HG03060 (cell line): ENCODE measurements around the gene FUT9.

ENCODE experiments used
- ATAC-seq: cut with Tn5 transposase; IDR thresholded peaks from one replicate; pipeline ENCODE4 v1.9.1; 2021; ENCODE audit warnings: low read depth, moderate number of reproducible peaks; ENCODE audit not compliant: unreplicated experiment

The FUT9 gene

GRCh38 chr6:96015518-96016333, at the start of gene FUT9:
FUT9 (plus strand) TSS chr6:96015974; CDS start chr6:96203156, 187,182 bp downstream.
- ATAC-seq, result no peak

- no peak for ATAC-seq
Observed at GRCh38 chr6:95967594-95967993, 48.2 kb upstream of the FUT9 start.

- ATAC-seq, result no peak
Observed at GRCh38 chr6:95973976-95974375, 41.8 kb upstream of the FUT9 start.

- ATAC-seq, result no peak
Observed at GRCh38 chr6:95978230-95978629, 37.5 kb upstream of the FUT9 start.

GRCh38 chr6:95991906-95992305, 23.9 kb upstream of the FUT9 start:
- no peak for ATAC-seq

- ATAC-seq, result no peak
Observed at GRCh38 chr6:95994151-95994550, 21.6 kb upstream of the FUT9 start.

DNA sequence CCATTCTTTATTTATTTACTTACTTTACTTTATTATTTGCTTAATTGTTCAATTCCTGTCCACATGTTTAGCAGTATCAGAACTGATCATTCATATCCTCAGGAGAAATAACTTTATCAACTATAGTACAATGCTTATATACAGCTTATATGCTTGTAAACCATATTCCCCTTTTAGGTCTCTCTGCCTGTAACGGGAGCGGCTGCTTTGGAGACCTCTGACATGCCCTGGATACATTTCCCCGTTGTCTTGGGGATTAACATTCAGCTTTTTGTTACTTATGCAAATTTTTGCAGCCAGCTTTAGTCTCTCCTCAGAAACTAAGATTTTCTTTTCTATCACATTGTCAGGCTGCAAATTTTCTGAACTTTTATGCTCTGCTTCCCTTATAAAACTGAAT, 17.6 kb upstream of the FUT9 start:
- no peak for ATAC-seq

DNA sequence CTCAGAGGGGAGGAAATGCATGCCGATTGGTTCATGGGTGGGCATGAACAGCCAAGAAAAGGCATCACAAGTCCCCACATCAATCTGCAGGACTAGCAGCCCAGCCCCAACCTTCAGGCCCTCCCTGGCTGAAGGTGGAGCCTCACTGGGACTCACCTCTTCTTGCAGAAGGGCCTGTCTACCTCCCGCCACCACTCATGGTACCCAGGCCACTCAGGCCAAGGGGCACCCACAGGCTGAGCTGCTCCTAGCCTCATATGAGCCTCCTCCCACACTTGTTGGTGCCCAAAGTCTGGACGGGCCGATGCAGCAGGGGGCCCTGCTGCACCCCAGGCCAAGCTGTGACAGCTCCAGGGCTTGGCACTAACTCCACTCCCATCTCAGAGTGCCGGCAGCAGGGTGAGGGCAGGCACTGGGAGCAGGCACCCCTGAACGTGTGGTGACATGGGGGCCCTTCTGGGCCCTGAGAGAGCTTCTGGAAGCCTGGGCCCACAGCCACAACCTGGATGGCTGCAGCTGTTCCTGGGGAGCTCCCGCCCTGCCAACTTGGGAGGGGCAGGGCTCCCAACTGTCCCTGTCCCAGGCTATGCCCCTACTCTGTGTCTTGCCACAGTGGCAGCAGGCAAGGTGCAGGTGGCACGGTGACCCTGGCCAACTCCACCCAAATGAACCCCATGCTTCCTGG, 13.7 kb upstream of the FUT9 start:
- ATAC-seq, result no peak

DNA sequence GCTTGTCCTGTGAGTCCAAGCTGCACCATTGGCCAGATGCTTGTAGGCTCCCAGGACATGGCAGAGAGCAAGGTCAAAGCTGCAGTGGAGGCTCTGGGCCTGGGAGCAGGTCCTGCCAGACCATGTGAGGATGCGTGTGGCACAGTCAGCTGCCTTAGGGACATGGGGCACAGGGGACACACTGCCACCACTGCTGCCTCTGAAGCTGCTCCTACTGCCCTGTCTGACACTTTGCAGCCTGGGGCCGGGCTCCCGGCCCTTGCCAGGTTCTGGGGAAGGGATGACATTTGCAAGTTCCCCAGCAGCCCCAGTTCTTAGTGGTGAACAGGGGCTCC, 13.2 kb upstream of the FUT9 start:
- ATAC-seq, result no peak

- no peak for ATAC-seq
Observed at GRCh38 chr6:96002912-96003311, 12.9 kb upstream of the FUT9 start.

- ATAC-seq, result no peak
Observed at GRCh38 chr6:96007663-96008062, 8.1 kb upstream of the FUT9 start.

DNA sequence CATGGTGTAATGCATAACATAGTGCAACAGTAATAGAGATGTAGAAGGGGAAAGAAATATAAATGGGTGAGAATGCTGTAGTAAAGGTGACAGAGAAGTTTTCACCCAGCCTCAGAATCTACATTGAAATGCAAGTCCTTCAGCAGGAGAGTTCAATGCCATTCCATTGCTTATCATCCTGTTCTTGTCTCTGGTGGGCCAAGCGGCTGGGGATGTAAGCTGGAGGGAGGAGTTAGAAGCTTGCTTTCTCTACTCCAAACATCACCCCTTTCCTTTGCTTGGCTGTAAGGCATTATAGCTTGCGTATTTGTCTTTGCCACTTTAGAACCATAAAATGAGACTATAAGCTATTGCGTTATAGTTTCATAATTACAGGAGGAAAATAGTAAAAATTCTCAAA, 2.2 kb upstream of the FUT9 start:
- ATAC-seq, result no peak

DNA sequence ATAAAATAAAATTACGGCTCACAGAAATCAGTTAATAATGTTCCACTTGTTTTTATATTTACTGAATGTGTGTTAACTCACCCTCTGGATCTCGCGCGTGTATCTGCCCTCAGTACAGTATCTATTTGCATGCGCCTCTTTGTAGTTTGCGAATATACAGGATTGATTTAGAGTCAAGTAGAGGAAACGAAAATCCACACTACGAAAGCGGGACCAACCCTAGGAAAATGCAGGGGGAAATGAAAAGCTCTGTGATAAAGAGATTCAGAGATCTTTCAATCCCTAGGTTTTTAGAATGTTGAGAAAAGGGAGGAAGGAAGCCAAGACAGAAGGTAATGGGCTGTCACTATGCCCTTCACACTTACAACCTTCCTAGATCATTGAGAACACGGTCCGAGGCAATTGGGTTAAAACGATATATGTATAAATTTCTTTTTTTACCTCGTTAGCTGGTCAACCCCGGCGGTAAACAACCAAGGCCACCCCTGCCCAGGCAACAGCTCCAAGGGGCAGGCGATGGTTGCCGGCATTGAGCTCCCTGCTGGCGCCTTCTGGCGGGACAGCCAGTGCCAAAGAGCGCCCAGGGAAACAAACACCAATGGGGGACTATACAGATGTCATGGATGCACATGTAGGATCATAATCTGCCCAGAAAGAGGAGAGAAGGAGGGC, 792 bp upstream of the FUT9 start:
- no peak for ATAC-seq

DNA sequence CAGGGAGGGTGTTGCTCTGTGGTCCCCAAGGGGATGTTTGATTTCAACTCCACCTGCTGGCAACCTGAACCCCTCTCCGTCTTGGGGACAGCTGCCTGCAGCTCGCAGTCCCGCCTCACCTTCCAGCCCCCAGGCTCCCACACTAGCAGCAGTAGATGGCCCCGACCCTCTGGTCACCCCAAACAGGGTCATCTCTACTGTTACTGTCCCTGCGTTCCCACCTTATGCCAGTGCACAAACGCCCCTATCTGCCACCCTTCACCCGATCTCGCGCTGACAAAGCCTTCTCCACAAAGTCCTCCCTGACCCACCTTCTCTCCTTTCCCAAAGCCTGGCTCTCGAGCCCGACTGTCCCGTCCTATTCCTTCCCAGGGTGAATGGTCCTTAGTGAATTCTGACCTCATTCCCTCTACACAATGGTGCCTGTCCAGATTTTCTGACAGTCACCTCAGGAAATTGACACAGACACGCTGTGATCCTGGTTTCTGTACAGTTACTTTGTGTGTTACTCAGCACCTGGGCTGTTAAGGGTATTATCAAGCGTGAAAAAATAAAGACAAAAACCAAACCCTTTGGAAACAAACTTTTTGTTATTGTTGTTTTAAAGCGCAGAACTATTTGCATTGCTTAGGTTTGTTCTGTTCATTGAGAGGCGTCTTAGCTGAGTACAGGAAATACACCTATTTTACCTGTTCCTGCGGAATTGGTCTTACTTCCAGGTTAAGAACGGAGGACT, 728 bp downstream of the FUT9 start:
- ATAC-seq, result no peak

GRCh38 chr6:96017070-96017359, 1.2 kb downstream of the FUT9 start:
- no peak for ATAC-seq

- no peak for ATAC-seq
Observed at GRCh38 chr6:96022225-96022624, 6.5 kb downstream of the FUT9 start.

DNA sequence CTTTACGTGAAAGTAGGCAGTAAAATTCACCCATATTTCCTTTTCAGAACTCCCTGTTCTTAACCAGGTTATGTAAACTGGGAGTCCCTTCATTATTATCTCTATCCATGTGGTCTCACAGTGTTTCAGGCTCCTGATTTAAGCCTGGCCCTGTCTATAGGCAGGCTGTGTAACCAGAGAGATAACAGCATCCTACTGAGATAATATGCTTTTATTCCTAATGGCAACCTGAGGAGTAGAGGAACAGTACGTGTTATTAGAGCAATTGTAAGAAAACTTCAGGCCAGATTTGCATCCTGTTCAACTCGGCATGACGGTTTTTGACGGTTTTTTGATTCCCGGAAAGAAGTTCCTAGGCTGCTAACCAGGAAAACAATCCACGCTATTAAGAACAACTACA, 16.9 kb downstream of the FUT9 start:
- no peak for ATAC-seq

DNA sequence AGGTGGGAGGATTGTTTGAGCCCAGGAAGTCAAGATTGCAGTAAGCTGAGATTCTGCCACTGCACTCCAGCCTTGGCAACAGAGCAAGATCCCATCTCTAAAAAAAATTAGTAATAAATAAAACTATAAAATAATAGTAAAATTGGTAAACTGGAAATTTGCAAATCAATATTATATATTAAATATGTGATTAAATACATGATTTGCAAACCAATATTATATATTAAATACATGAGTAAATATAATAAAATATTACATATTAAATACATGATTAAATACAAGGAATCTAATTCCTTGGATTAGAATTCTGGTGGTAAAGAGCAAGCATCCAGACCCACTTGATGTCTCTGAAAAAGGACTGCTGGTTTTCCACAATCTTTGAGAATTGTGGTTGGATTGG, 35.8 kb downstream of the FUT9 start:
- ATAC-seq, result no peak

- no peak for ATAC-seq
Observed at GRCh38 chr6:96058082-96058481, 42.3 kb downstream of the FUT9 start.

GRCh38 chr6:96059586-96059985, 43.8 kb downstream of the FUT9 start:
- ATAC-seq, result no peak

GRCh38 chr6:96060249-96060648, 44.5 kb downstream of the FUT9 start:
- ATAC-seq, result no peak
